NK-92 treated with Interleukin-12 subunit alpha and Interleukin-12 subunit beta, amount 100 ng/mL, for 24 hours (cell line): ENCODE data around the gene ANO2.
"Not testable (repeated sequence)": the region's sequence is repeated elsewhere in the genome, so short reads cannot be mapped to it uniquely, and the experiment has no call there.

Source experiments
- DNase-seq: peaks from one replicate; lab custom pipeline; 2025; lab: John Stamatoyannopoulos, UW

The ANO2 gene

GRCh38 chr12:5818877-5819276, 126.2 kb downstream of the ANO2 start:
- DNase-seq: not testable (repeated sequence)

DNA sequence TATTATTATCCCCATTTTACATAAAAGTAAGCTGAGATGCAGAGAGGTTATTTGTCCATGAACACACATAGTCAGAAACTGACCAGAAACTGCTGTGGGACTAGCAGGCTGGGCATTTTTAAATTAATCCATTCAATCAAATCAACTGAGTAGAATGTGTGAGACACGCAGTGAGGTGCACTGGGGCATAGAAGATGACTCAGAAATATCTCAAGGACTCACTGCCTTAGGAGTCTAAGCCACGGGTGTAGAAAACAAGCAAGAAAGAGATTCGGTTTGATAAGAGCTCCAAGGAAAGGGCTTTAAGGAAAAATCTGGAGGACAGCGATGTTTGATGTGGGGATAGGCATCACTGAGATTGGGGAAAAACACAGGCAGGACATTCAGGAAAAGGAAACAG, 127.8 kb downstream of the ANO2 start:
- DNase-seq: no peak

DNA sequence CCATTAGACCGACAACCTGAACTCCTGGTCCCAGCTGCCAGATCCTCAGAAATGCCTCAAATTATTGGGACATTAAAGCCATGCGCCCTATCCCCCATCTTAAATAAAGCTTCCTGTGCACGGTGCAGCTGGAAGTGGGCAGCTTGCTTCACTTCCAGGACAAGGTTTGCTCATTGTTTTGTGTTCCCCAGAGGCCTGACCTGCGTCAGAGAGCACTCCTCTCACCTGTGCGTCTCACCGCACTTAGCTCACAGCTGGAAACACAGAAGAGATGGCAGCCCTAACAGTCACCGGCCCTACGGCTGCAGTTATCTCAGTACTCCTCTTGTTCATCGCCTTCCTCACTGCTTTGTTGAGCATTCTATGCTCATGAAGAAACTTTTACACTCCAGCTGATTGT, 135.5 kb downstream of the ANO2 start:
- no peak for DNase-seq

- no peak for DNase-seq
These were observed 136.1 kb downstream of the ANO2 start for GRCh38 chr12:5808981-5809380.

DNA sequence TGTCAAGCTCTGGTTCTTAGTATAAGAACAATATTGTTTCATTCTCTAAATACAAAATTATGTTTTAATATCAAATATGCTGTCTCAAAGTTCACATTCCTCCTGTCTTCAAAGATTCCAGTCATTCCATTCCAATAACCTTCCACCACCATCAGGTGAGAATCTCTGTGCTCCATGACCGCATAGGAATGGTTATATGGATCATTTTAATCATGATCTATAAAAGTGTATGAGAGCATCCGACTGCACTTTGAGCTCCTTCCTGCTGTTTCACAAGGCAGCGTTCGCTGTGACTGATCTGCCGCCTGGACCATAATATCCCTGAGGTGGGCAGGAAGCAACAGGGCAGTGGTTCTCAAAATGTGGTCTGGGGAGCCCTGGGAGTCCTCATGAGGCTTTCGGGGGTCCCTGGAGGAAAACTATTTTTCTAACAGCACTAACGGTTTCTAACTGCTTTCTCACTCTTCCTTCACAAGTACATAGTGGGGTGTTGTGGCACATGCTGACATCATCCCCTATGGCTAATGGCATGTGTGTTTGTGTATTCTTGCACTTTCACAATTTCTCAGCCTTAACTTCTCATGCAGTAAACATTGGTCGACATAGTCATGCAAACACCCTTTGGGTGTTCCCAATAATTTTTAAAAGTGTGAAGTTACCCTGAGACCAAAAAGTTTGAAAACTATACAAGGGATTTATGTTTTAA, 137.4 kb downstream of the ANO2 start:
- DNase-seq: no peak

GRCh38 chr12:5807090-5807414, 138.0 kb downstream of the ANO2 start:
- no peak for DNase-seq

GRCh38 chr12:5806371-5807089, 138.5 kb downstream of the ANO2 start:
- no peak for DNase-seq

DNA sequence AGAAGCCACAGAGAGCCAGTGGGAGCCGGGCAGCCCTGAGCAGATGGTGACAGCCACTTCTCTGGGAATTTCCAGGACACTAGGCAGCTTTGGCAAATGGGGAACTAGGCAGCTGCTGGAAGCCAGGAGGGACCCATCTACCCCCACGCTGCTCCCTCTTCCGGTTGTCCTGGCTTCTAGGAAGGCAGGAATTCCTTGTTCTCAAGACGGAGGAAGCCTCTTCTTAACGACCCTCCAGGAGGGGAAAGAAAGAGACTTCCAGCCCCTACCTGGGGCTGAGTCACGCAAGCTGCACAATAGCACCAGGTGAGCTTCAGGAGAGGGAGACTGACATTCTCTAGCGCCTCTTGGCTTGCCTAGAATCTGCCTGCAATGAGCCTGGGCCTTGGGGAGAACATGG, 141.5 kb downstream of the ANO2 start:
- no peak for DNase-seq

DNA sequence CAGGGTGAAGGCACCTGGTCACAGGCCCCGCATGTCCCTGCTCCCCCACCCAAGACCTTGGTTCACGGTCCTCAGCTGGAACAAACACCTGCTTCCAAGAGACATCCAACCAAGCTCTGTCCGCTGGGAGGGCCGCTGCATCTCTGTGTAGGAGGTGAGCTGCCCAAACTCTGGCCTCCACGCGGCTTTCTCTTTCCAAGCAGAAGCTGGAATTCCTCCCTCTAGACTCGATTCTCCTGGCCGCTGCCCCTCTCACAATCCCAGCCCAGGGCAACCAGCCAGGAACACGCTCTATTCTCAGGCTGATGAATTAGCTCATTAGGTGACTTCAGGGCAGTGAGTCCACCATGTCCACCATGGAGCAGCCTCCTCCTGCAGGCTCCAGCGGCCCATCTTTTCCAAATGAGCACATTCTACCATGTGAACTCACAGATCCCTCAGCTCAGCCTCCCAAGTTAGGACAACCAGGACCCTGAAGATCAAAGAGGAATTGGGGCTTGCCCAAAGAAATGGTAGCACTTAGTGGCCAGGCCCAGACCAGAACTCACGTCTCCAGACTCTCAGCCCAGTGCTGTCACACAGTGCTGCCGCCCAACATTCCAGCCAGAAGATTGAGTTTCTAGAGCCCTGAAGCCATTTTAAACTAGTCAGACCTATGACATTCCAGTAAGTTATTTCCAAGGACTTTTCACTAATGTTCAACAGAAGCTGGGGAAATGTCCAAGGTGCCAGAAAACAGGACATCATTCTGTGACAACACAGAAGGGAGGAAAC, 146.6 kb downstream of the ANO2 start:
- DNase-seq: no peak

GRCh38 chr12:5797661-5798060, 147.4 kb downstream of the ANO2 start:
- no peak for DNase-seq

DNA sequence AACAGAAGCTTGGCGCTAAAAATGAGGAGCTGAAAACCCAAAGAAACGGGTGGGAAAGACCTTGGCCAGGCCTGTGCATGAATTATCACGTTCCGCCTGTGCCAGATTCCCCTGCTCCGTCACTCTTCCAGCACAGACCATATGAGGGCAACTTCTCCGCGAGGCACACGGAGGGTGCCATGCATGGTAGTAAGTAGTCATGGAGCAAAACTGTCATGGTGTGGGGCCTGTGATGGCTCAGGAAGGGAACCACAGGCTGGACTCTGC, 148.2 kb downstream of the ANO2 start:
- DNase-seq: no peak

DNA sequence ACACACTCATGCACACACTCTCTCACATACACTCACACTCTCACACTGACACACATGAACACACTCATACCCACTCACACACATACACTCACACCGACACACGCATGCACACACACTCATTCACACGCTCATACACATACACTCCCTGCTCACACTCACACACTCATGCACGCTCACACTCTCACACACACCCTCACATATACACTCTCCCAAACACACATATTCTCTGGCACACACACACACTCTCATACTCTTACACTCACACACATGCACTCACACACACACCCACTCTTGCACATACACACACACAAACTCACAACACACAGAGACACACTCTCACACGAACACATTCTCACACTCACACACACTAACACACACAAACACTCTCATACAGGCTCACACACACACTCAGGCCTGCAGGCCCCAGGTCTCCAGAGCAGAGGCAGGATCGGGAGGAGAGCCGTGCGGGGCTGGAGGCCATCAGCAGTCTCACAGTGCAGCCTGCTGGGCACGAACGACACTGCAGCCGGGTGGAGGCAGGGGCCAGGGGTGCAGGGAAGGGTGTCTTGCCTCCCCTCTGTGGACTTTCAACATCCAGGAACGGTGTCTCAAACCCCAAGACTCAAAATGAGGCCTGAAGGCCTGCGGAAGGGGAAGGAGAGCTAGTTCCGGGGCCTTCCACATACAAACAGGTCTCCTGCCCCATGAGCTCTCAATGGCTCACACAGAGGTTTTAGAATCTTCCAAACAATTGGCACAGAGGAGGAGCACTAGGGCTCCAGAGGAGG, 148.7 kb downstream of the ANO2 start:
- no peak for DNase-seq

DNA sequence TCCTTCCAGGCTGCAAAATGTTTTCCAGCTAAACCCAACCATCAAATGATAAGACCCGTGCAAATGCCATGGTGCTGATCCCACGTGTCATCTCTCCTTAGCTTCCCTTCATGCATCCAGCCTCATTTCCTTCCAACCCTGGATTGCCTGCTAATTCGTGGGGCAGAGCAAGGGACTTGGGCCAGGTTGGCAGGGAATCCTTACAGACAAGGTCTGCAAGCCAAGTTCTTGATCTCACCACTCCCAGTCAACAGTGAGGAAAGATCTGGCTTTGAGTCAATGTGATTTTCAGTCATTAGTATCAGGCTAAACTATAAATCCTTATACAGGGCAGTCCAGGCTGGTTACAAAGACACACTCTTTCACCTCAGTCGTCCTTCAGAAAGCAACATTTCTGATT, 150.9 kb downstream of the ANO2 start:
- DNase-seq: no peak

GRCh38 chr12:5792343-5792742, 152.7 kb downstream of the ANO2 start:
- no peak for DNase-seq

DNA sequence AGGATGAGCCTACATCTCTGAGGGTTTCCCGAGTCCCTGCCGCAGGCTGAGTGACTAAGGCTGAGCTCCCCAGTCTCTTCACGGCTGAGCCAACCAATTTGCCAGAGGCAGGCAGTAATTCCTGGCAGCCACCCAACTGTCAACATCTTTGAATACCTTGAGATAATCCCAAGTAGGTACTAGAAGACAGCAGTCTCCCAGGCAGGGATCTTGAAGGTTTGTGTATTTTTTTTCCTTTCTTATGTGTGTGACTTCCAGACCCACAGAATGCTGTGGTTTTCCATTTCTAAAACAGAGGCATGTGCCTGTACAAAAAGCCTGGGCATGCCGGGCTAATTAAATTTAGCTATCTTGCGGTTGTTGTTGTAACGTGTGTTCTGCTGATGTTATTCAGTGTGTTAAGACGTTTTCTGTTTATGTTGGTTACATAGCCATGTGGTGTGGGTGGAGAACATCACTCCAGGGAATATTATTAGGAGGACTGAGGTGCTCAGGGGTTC, 155.5 kb downstream of the ANO2 start:
- no peak for DNase-seq

DNA sequence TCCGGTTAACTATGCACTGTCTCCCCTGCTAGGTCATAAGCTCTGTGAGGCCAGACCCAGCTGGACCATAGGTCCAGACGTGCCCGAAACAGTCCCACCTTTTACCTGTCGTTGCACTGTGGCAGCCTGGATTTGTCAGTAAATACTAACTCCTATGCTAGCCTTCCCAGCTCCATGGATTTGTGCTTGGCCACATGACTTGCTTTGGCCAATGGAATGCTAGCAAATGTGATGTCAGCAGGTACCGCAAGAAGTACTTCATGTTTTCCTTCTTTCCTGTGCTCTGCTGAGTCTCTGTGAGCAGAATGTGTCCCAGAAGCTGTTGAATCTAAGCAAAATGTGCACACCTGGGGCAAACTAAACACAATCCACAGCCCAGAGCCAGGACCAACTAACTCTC, 157.2 kb downstream of the ANO2 start:
- DNase-seq: no peak

GRCh38 chr12:5785601-5786000, 159.5 kb downstream of the ANO2 start:
- no peak for DNase-seq

DNA sequence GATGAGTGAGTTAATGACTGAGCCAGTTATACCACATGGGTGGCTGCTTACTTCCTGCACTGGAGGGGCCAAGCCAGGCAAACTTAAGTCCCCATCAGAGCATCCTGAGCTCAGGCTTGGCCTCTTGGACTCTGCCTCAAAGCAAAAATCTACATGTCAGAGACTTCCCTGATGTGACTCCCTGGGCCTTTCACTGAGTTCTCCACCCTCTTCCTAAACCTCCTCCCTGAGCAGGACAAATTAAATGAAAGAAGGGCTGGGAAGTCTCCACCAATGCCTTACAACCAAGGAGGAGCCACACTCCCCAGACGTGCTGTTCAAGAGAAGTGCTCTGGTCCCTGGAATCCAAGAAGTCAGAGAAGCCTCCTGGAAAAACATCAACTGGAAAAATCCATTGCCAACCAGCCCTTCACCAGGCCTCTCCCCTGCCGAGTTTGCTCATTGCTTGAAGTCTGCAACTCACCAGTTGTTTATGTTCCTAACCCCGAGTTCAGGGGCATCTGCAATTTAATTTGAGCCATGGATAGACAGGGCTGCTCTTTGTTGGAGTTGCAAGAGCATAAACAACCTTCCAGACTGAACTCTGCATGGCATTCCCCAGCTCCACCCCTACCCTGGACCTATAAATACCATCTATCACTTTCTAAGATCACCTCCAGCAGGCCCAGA, 160.5 kb downstream of the ANO2 start:
- DNase-seq: no peak

DNA sequence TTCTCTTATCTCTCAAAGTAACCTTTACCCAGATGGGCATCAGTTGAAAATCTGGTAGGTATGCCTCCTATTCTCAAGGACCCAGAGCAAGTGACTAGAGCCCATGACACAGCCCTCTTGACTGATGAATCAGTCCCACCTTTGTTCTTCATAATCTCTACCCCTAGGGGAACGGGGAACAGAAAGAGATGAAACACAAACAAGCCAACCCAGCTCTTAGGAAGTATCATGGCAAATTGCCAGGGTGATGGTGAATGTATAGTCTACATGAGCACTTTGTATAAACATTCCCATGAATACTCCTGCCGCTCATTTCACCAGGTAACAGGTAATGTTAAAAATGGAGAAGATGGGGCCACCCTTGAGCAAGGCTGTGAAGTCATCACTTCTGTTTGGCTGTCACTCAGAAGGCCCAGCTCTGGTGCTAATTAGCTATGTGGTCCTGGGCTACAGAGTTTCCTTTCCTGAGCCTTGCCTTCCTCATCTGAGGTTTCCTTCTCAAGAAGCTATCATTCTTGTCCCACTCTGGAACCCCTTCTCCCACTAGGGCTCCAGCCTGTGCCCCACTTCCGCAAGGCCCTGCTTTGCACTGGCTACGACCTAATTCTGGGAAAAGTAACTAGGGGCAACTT, 161.7 kb downstream of the ANO2 start:
- DNase-seq: no peak

- no peak for DNase-seq
These were observed 164.5 kb downstream of the ANO2 start for GRCh38 chr12:5780536-5780935.

DNA sequence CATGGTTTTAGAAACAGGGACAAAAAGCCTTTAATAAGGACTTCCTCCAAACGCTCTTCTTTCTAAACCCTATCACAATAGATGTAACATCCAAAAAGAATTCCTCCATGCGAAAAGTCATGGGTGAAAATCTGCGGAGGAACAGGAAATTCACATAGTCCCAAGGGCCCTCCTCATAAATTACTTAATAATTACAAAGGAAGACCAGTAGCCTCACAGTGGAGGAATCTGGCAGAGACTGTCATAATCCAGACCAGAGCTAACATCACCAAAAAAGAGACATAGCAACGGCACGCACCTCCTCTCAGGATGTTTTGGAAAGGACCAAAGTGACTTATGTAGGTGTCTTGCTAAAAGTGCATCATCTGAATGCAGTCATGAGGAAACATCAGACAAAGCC, 165.7 kb downstream of the ANO2 start:
- DNase-seq: no peak

GRCh38 chr12:5778821-5779220, 166.2 kb downstream of the ANO2 start:
- DNase-seq: no peak
